Gastrocnemius medialis (tissue), 4 donors: ENCODE results near the gene SLC27A3.

Experiments used
- CTCF ChIP-seq, 5 experiments: fragments of 450-650 bp in 3 of 5; fragments of 200-600 bp in 2 of 5; sonication (generic) in 2 of 5; IDR thresholded peaks in 4 of 5; conservative IDR thresholded peaks in 1 of 5; 1 replicate in 4 of 5; 2 replicates in 1 of 5; pipeline ENCODE4 v1.5.1; 2016 to 2019; ENCODE audit warnings: antibody characterized with exemption in 5 of 5, mild to moderate bottlenecking in 3 of 5, moderate library complexity in 3 of 5
- POLR2A ChIP-seq, 2 donors: fragments of 450-650 bp; IDR thresholded peaks; one replicate each; pipeline ENCODE4 v1.6.1; 2017; ENCODE audit warnings: antibody characterized with exemption in 2 of 2, mild to moderate bottlenecking in 2 of 2, moderate library complexity in 2 of 2

- no peak for TF ChIP-seq CTCF (IDR thresholded peaks at IDR 0.05 in 4 of 5, conservative IDR thresholded peaks at IDR 0.05 in 1 of 5)
- TF ChIP-seq POLR2A (IDR thresholded peaks at IDR 0.05): no peak
These were observed 14.3 kb downstream of the SLC27A3 start for GRCh38 chr1:153789478-153790034.
